Activated CD8-positive, alpha-beta memory T cell treated with anti-CD3 and anti-CD28 coated beads, Interleukin-2, amount 50 U/mL, for 24 hours (primary cell): ENCODE results near the gene REST.
"Not testable (repeated sequence)": the region's sequence is repeated elsewhere in the genome, so short reads cannot be mapped to it uniquely, and the experiment has no call there.

Experiments
- DNase-seq: peaks from one replicate; pipeline ENCODE4 v3.0.0-alpha.2; 2020; ENCODE audit errors: extremely low read depth

The REST gene

GRCh38 chr4:56907489-56908205 is at the start of gene REST:
TSS of gene REST (plus strand) at chr4:56907900. CDS start at chr4:56910639, 2,739 bp downstream.
- DNase-seq = peak; percentile 47

- no peak for DNase-seq
Observed at GRCh38 chr4:56859841-56860240, 47.9 kb upstream of the REST start.

- DNase-seq = no peak
Observed at GRCh38 chr4:56860781-56861180, 46.9 kb upstream of the REST start.

- no peak for DNase-seq
Observed at GRCh38 chr4:56861360-56861759, 46.3 kb upstream of the REST start.

GRCh38 chr4:56863441-56864139 is 44.1 kb upstream of the REST start:
- no peak for DNase-seq

GRCh38 chr4:56870946-56871345 is 36.8 kb upstream of the REST start:
- no peak for DNase-seq

GRCh38 chr4:56871371-56871866 is 36.3 kb upstream of the REST start:
- DNase-seq = no peak

GRCh38 chr4:56874166-56874565 is 33.5 kb upstream of the REST start:
- no peak for DNase-seq

GRCh38 chr4:56874923-56875322 is 32.8 kb upstream of the REST start:
- no peak for DNase-seq

- no peak for DNase-seq
Observed at GRCh38 chr4:56876264-56876663, 31.4 kb upstream of the REST start.

GRCh38 chr4:56879996-56880395 is 27.7 kb upstream of the REST start:
- no peak for DNase-seq

GRCh38 chr4:56880572-56880971 is 27.1 kb upstream of the REST start:
- no peak for DNase-seq

- DNase-seq = not testable (repeated sequence)
Observed at GRCh38 chr4:56884511-56884910, 23.2 kb upstream of the REST start.

GRCh38 chr4:56892691-56893090 is 15.0 kb upstream of the REST start:
- no peak for DNase-seq

GRCh38 chr4:56897842-56898241 is 9.9 kb upstream of the REST start:
- DNase-seq = not testable (repeated sequence)

- DNase-seq = not testable (repeated sequence)
Observed at GRCh38 chr4:56900186-56900585, 7.5 kb upstream of the REST start.

- DNase-seq = no peak
Observed at GRCh38 chr4:56902703-56903102, 5.0 kb upstream of the REST start.

GRCh38 chr4:56905796-56906195 is 1.9 kb upstream of the REST start:
- DNase-seq = no peak

GRCh38 chr4:56906489-56907393 is 959 bp upstream of the REST start:
- DNase-seq = no peak

GRCh38 chr4:56908206-56909085 is 746 bp downstream of the REST start:
- DNase-seq = no peak
